ENCODE data around the gene ZNF468.
A peak's percentile ranks its signal among the peaks of the same experiment; 100 is the strongest.
"Not testable (repeated sequence)": the region's sequence is repeated elsewhere in the genome, so short reads cannot be mapped to it uniquely, and the experiment has no call there.

The ZNF468 gene

DNA sequence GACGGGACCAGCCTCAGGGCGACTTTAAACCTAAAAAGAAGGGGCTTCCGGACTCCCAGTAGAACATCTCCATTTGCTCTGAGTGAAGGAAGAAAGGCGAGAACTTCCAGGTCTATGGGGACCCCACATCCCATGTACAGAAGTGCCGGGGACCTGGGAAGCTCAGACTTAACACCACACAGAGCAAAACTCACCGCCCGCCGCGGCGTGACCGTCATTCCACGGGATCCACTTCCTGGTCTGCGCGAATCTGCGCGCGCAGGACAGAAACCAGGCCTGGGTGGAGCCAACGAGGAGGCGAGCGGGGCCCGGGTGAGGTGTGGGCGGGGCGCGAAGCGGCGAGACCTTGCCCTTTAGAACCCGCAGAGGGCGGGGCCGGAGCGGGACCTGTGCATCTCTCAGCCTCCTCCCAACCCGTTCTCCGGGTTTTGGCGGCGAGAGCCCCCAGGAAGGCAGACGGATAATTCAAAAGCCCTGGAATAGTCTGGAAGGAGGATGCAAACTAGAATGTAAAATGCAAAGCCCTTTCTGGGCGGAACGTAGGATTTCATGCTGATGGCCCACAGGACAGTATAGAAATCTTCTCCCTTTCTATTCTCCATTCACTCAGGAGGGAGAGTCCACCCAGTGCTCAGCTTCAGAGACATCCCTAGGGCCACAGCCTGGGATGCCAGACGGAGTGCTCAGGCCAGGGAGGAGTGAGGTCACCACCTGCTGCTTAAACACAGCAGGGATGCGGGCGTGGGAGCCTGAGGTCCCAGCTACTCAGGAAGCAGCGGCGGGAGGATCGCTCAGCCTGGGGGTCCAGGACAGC, at the start of gene ZNF468:
TSS of gene ZNF468 (minus strand) at position 242 of the 814 bp plus-strand sequence. CDS start 3,347 bp downstream, outside the sequence.
- peak in 1 of 2 experiments; percentile 64 for DNase-seq

DNA sequence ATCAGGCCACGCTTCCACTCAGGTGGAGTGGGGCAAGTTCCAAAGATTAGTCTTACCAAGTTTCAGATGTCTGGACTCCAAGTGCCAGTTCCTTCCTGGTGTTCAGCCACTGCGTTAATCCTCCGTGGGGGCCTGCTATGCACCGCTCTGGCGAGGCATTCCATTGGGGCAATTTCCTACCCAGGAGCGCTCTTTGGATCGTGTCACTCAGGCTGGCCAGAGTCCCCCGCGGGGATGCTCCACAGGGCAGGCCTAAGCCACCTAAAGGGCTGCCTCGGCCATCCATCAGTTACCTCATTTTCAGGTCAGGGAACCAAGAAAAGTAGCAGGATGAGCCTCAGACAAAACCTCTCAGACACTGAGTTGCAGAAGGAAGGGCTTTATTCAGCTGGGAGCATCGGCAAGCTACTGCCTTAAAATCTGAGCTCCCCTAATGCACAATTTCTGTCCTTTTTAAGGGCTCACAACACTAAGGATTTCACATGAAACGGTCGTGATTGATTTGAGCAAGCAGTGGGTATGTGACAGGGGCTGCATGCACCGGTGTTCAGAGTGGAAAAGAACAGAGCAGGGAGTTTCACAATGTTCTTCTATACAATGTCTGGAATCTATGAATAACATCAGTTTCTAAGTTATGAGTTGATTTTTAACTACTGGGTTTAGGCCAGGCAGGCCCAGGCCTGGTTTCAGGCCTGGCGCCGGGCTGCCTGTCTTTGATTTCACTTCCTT, 46.8 kb upstream of the ZNF468 start:
- DNase-seq = not testable (repeated sequence)

DNA sequence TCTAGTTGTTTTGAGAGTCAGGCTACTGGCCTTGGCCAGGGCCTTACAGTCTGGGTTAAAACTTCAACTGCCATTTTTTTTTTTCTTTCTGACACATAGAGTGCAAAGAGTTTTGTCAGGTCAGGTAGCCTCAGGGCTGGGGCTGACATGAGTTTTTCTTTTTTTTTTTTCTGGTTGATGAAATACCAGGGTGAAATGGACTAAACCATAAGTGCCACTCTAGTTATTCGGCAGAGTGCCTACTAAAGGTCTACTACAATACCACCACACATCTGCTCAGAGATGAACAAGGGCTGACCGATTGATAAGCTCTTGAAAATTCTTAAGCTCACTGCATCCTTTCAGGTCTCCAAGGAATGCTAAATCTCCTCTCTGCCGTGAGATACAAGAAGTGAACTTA, 44.4 kb upstream of the ZNF468 start:
- no peak for DNase-seq

DNA sequence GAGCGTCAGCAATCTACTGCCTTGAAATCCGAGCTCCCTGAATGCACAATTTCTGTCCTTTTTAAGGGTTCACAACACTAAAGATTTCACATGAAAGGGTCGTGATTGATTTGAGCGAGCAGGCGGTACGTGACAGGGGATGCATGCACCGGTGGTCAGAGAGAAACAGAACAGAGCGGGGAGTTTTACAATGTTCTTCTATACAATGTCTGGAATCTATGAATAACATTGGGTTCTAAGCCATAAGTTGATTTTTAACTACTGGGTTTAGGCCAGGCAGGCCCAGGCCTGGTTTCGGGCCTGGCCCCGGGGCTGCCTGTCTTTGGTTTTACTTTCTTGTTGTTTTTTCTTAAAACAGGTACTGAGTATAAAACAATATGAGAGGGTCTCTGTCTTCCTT, 41.2 kb upstream of the ZNF468 start:
- not testable (repeated sequence) for DNase-seq

DNA sequence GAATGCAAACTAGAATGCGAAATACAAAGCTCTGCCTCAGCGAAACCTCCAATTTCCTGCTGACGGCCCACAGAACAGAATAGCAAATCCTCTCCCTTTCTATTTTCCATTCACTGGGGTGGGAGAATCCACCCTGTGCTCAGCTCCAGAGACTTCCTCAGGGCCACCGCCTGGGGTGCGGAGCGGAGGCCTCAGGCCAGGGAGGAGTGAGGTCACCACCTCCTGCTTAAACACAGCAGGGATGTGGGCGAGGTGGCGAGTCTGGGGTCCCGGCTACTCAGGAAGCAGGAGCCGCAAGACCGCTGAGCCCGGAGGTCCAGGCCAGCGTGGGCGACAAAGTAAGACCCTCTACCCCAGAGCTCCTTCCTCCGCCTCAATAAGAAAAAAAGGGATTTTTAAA, 40.7 kb upstream of the ZNF468 start:
- DNase-seq = no peak

DNA sequence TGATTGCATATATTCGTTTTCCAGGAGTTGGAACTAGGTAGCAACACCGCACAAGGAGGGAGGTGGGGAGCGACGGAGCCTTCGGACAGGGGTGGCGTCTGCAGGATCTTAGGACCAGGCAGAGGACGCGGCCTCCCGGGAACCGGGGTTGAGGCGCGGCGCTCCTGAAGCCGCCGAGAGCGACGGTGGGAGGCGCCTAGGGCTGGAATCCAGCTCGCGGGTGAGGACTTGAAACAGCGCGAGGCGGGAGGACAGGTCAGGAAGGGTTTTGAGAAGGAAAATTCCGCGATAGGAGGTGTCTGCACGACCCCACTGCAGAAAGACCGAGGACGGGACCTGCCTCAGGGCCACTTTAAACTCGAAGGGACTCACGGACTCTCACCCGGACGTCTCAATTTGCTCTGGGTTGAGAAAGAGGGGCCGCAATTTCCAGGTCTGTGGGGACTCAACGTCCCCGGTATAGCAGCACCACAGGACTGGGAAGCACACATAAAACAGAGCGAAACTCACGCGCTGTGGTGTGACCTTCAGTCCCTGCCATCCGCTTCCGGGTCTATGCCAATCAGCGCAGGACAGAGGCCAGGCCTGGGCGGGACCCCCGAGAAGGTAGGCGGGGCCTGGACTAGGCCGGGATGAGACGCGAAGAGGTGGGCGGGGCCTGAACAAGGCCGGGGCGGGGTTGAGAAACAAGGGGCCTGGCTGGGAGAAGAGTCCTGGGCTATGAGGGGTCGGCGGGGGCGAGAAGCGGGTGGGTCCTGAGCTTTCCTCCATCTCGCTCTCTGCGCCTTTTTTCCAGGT, 39.9 kb upstream of the ZNF468 start, which contains the start of gene ZNF320:
TSS of gene ZNF320 (minus strand) at position 498 of the 798 bp plus-strand sequence. CDS start 7,380 bp downstream, outside the sequence.
- DNase-seq = peak; percentile 85 to 97

DNA sequence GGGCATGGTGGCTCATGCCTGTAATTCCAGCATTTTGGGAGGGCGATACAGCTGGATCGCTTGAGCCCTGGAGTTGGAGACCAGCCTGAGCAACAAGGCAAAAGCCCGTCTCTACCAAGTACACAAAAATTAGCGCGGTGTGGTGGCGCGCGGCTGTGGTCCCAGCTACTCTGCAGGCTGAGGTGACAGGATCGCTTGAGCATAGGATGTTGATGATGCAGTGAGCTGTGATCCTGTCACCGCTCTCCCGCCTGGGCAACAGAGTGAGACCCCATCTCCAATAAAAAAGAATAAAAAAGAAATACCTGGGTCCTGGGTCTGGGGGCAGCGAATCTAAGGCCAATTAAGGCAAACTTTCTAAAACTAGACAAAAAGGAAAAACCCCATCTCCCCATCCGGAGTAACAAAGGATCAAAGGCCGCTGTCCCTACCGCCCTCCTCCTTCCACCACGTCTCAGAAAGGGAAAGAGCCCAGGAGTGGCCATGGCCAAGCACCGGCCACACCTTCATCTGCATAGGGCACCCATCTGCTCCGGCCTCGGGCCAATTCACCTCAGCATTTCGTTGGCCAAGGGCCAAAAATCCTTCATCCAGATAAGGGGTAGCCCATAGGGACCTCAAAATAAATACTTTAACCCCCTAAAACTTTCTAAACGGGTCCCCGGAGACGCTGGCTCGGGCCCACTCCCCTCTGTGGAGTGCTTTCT, 39.2 kb upstream of the ZNF468 start:
- DNase-seq = no peak

DNA sequence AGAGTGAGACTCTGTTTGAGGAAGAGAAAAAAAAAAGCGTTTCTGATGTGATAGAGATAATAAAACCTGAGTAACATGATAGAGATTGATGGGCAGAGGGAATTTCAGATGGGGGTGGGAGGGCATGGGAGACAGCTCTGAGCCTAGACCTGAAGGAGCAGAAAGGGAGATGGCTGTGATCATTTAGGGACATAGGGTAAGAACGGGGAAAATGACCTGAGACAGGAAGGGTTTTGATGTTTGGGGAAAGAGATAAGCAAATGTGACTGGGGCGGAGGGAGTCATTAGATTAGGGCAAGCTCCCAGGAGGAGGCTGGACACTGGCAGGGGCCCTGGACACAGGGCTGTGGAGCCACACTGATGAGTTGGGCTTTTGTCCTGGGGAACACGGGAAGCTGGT, 33.9 kb upstream of the ZNF468 start:
- DNase-seq = no peak

DNA sequence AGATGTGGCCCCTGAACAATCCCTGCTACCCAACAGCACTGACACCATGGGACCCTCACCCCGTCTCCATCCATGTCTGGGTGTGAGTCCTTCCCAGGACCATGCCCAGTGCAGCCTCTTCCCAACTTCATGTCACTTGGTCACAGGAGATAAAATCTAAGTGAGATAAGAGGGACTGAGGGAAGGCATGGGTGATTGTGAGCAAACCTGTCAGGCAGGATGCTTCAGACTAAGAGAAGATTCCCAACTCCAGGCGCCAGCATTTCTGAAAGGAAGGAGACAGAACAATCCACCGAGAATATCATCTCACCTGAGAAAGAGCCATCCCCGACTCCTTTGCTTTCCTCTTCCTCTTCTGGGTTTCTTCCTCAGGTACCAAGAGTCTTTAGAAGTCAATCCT, 32.5 kb upstream of the ZNF468 start:
- DNase-seq = no peak

DNA sequence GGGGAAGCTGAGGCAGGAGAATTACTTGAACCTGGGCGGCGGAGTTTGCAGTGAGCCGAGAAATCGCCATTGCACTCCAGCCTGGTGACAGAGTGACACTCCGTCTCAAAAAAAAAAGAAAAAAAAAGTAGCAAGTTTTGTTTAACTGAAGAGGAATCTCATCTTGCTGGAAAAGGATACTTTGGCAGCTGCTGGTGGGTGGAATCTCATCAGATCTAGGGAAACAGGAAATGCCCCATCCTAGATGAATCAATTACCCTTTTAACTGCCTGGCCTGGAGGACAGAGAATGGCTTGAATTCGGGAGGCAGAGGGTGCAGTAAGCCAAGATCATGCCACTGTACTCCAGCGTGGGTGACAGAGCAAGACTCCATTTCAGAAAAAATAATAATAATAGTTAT, 31.7 kb upstream of the ZNF468 start:
- DNase-seq = no peak

DNA sequence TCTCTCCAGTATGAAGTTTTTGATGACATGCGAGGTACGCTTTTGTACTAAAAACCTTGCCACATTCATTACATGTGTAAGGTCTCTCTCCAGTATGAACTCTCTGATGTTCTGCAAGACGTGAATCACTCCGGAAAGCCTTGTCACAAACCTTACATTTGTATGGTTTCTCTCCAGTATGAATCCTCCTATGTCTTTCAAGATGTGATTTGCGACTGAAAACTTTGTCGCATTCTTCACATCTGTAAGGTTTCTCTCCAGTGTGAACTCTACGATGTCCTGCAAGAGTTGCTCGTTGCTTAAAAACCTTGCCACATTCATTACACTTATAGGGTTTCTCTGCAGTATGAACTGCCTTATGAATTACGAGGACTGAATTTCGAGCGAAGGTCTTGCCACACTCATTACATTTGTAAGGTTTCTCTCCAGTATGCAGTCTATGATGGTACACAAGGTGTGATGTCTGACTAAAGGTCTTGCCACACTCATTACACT, 23.5 kb upstream of the ZNF468 start:
- DNase-seq = no peak

DNA sequence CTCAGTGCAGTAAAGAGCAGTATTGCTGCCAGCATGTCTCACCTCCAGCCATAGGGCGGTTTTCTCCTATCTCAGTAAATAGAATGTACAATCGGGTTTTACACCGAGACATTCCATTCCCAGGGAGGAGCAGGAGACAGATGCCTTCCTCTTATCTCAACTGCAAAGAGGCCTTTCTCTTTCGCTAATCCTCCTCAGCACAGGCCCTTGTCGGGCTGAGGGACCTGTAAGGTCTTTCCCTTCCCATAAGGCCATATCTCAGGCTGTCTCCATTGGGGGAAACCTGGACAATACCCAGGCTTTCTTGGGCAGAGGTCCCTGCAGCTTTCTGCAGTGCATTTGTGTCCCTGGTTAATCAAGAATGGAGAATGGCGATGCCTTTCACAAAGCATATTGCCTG, 15.6 kb upstream of the ZNF468 start:
- not testable (repeated sequence) for DNase-seq

DNA sequence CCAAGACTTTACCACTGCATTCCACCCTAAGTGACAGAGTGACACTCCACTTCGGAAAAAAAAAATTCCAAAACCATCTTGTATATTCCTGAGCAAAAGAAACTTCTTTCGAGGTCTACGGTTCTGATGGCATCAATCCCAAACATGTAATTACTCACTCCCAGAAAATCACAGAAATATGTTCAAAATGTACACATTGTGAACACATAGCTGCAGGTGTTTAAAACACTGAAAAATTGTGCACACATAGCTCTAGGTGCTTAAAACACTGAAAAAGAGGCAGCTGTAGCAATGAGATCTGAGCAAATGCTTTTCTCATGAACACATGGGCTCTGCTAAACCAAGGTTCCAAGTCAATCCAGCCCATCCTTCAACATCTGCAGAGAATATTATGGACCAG, 14.0 kb upstream of the ZNF468 start:
- DNase-seq = no peak

DNA sequence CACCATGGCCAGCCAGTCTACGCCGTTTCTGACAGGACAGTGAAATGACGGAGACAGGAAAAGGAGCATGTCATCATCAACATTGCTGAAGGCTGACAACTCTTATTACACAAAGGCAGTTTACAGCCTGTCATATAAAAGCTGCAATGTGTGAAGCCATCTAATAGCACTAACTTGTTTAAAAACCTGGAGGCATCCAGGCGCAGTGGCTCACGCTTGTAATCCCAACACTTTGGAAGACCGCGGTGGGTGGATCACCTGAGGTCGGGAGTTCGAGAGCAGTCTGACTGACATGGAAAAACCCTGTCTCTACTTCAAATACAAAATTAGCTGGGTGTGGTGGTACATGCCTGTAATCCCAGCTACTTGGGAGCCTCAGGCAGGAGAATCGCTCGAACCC, 10.6 kb upstream of the ZNF468 start:
- not testable (repeated sequence) for DNase-seq

DNA sequence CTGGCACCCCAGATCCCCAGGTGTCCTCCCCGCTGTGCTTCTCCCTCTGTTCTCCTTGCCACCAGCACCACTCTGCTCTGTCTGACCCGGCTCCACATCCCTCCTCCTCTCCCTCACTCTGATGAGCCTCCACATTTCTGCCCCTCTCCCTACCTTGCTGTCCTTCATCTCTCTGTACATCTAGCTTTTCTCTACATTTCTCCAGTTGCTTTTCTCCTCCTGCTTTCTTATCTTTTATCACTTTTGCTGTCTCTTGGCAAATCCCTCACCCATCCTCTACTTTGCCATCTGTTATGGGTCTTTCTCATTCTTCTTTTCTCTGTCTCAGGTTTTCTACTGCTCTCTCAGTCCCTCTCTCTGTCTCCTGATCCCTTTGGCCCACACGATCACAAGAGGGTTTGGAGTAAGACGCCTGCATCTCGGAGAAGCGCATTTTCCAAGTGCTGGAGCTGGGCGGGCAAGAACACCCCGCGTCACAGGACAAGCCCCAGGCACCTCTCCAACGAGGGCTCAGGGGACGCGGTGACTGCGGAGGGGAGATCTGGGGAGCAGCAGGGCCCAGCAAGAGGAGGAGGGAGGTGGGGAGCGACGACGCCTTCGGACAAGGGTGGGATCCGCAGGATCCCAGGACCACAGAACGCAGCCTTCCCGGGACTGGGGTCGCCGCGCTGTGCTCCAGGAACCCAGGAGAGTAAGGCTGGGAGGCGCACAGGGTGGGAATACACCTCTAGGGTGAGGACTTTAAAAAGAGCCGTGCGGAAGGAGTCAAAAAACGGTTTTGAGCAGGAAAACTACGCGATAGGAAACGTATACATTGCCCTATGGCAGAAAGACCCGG, 660 bp downstream of the ZNF468 start:
- not testable (repeated sequence) for DNase-seq

DNA sequence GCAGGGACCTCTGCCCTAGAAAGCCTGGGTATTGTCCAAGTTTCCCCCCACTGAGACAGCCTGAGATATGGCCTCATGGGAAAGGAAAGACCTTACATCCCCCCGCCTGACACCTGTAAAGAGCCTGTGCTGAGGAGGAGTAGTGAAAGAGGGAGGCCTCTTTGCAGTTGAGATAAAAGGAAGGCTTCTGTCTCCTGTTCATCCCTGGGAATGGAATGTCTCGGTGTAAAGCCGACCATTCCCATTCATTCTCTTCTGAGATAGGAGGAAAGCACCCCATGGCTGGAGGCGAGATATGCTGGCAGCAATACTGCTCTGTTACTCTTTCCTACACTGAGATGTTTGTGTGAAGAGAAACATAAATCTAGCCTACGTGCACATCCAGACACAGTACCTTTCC, 10.1 kb downstream of the ZNF468 start:
- not testable (repeated sequence) for DNase-seq

DNA sequence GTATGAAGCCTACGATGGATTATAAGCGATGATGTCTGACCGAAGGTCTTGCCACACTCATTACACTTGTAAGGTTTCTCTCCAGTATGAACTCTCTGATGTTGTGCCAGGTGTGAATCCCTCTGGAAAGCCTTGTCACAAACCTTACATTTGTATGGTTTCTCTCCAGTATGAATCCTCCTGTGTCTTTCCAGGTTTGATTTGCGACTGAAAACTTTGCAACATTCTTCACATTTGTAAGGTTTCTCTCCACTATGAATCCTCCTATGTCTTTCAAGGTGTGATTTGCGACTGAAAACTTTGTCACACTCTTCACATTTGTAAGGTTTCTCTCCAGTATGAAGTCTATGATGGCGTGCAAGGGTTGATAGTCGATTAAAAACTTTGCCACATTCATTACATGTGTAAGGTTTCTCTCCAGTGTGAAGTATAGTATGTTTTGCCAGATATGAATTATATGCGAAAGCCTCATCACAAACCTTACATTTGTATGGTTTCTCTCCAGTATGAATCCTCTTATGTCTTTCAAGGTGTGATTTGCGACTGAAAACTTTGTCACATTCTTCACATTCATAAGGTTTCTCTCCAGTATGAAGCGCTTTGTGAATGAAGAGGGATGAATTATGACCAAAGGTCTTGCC, 16.5 kb downstream of the ZNF468 start:
- DNase-seq = not testable (repeated sequence)

DNA sequence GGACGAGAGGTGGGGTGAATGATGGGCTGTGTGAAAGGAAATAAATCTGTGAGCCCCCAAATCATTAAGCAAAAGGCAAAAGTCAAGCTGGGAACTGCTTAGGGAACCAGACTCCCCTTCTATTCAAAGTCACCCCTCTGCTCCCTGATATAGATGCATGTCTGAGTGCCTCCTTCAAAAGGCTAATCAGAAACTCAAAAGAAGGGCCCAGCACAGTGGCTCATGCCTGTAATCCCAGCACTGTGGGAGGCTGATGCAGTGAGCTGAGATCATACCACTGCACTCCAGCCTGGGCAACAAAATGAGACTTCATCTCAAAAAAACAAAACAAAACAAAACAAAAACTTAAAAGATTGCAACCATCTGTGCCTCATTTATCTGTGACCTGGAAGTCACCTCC, 23.1 kb downstream of the ZNF468 start:
- not testable (repeated sequence) for DNase-seq

DNA sequence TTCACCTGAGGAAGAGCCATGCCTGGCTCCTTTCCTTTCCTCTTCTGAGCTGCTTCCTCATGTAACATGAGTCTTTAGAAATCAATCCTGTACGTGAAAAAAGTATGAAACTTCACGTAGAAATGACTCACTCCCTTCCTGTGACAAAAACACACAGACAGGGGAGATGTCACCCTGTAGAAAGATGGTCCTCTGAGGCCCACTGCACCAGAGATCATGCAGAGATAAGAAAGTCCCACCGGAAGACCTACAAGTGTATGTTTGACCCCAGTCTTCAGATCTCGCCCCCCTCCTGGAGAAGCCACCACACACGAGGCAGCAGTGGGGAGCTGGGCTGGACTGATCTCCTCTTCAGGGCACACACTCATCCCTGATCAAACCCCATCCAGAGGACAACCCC, 23.9 kb downstream of the ZNF468 start:
- not testable (repeated sequence) for DNase-seq

DNA sequence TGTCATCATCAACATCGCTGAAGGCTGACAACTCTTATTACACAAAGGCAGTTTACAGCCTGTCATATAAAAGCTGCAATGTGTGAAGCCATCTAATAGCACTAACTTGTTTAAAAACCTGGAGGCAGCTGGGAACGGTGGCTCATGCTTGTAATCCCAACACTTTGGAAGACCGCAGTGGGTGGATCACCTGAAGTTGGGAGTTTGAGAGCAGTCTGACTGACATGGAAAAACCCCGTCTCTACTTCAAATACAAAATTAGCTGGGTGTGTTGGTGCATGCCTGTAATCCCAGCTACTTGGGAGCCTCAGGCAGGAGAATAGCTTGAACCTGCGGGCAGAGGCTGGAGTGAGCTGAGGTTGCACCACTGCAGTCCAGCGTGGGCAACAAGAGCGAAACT, 27.6 kb downstream of the ZNF468 start:
- not testable (repeated sequence) for DNase-seq

DNA sequence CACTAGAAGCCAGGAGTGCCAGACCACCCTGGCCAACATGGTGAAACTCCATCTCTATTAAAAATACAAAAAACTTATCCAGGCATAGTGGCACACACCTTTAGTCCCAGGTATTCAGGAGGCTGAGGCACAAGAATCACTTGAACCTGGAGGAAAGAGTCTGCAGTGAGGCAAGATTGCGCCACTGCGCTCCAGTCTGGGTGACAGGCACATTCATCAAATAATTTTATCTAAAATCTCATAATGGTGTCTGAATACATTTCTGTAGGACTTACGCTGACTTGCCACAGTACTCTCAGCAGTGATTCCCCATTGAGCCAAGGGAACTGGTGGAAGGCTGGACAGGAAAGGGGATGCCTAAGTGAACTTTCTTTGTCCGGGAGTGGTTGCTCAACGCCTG, 31.7 kb downstream of the ZNF468 start:
- no peak for DNase-seq
